Smooth muscle cell (in vitro differentiated cells): Measurements from ENCODE around the gene DLX5. TPM values are rescaled to one million over a fixed set of nuclear protein-coding genes. Genes with fewer than 3 reads are reported as not detected.

ENCODE experiments used
- DNase-seq: peaks from one replicate; lab custom pipeline; 2025; ENCODE audit not compliant: unreplicated experiment; lab: John Stamatoyannopoulos, UW
- H2AFZ ChIP-seq: fragments of 200-600 bp; sonication (generic); 2 replicates; pipeline ENCODE4 v1.6.0; 2016; ENCODE audit warnings: antibody characterized with exemption, low read depth, mild to moderate bottlenecking
- H3F3A ChIP-seq: fragments of 200-600 bp; sonication (generic); 2 replicates; pipeline ENCODE4 v1.6.0; 2017; ENCODE audit warnings: antibody characterized with exemption, low read depth
- H3K27ac ChIP-seq: fragments of 200-600 bp; sonication (generic); 2 replicates; pipeline ENCODE4 v1.5.1; 2016; ENCODE audit warnings: low read depth, mild to moderate bottlenecking
- H3K27me3 ChIP-seq: fragments of 200-600 bp; sonication (generic); 2 replicates; pipeline ENCODE4 v1.6.1; 2016; ENCODE audit warnings: low read depth, mild to moderate bottlenecking
- H3K36me3 ChIP-seq: fragments of 200-600 bp; sonication (generic); 2 replicates; pipeline ENCODE4 v1.5.1; 2016; ENCODE audit warnings: low read depth
- H3K4me1 ChIP-seq: fragments of 200-600 bp; sonication (generic); 2 replicates; pipeline ENCODE4 v1.5.1; 2016; ENCODE audit warnings: low read depth
- H3K4me2 ChIP-seq: fragments of 200-600 bp; sonication (generic); 2 replicates; pipeline ENCODE4 v1.6.0; 2016; ENCODE audit warnings: mild to moderate bottlenecking
- H3K4me3 ChIP-seq: fragments of 200-600 bp; sonication (generic); 2 replicates; pipeline ENCODE4 v1.5.1; 2016; ENCODE audit warnings: mild to moderate bottlenecking
- H3K79me2 ChIP-seq: fragments of 200-600 bp; sonication (generic); 2 replicates; pipeline ENCODE4 v1.6.0; 2016; ENCODE audit warnings: low read depth, mild to moderate bottlenecking
- H3K9ac ChIP-seq: fragments of 200-600 bp; sonication (generic); 2 replicates; pipeline ENCODE4 v1.6.0; 2016; ENCODE audit warnings: low read depth
- H3K9me3 ChIP-seq: fragments of 200-600 bp; sonication (generic); replicated peaks from 2 replicates; pipeline ENCODE4 v1.5.1; 2016; ENCODE audit warnings: low read depth
- H4K20me1 ChIP-seq: fragments of 200-600 bp; sonication (generic); 2 replicates; pipeline ENCODE4 v1.6.0; 2016; ENCODE audit warnings: low read depth
- CTCF ChIP-seq: fragments of 200-600 bp; sonication (generic); IDR thresholded peaks from 2 replicates; pipeline ENCODE4 v1.5.1; 2017; ENCODE audit warnings: borderline replicate concordance, mild to moderate bottlenecking, antibody characterized with exemption; ENCODE audit not compliant: insufficient read depth, poor library complexity, severe bottlenecking
- WGBS: methylation state at CpG from one replicate; pipeline ENCODE4 v1.1.7; 2016; ENCODE audit warnings: low lambda C conversion rate; 5-methylcytosine and 5-hydroxymethylcytosine counted together
- polyA plus RNA-seq: library from polyadenylated mRNA; unstranded; fragments of >200 nt; fragmentation: Nextera tagmentation; extraction: Ambion mirVana; gene quantifications from 2 replicates; pipeline ENCODE4 v1.2.1, GENCODE V29; 2016
- total RNA-seq: library from RNA; depleted of rRNA; stranded (reverse); fragments of >200 nt; gene quantifications from 2 replicates; pipeline ENCODE4 v1.2.3, GENCODE V29; 2014

Gene DLX5
- total and polyA plus RNA-seq, 2 experiments from 2014 or later: 3.5 to 4.3 TPM

GRCh38 chr7:97022491-97023306 is 1.9 kb downstream of the DLX5 start:
- H2AFZ ChIP-seq: peak overlapping the region; percentile 59
- no peaks in the 10 kb centered on the region for H3K36me3 ChIP-seq
- peak overlapping the region; percentile 64 for H3K4me3 ChIP-seq
- H3K4me2 ChIP-seq: peak overlapping the region; percentile 92
- peak overlapping the region; percentile 55 for H3K27ac ChIP-seq
- no peaks in the 10 kb centered on the region for H3K79me2 ChIP-seq
- no peak for TF ChIP-seq CTCF
- H3K9ac ChIP-seq: peak overlapping the region; percentile 17
- 1% methylated on average over 35 of the region's 35 CpGs for WGBS
- H3K27me3 ChIP-seq: peaks cover 68% of the 10 kb centered on the region
- peaks cover 26% of the 10 kb centered on the region for H3F3A ChIP-seq
- H3K9me3 ChIP-seq: no peaks in the 10 kb centered on the region
- H4K20me1 ChIP-seq: peaks cover 4% of the 10 kb centered on the region
- H3K4me1 ChIP-seq: peaks cover 46% of the 10 kb centered on the region
- DNase-seq: no peak

GRCh38 chr7:97021747-97022490 is 2.7 kb downstream of the DLX5 start:
- Histone ChIP-seq H3K79me2 (no peaks in the 10 kb centered on the region), H3F3A (peaks cover 19% of the 10 kb centered on the region), H2AFZ (peak overlapping the region; percentile 59), H3K27ac (peak overlapping the region; percentile 55), H3K27me3 (peaks cover 75% of the 10 kb centered on the region), H3K4me3 (peak overlapping the region; percentile 64), H3K9me3 (no peaks in the 10 kb centered on the region), H3K36me3 (no peaks in the 10 kb centered on the region), H3K9ac (peak overlapping the region; percentile 9), H4K20me1 (peaks cover 4% of the 10 kb centered on the region), H3K4me2 (peak overlapping the region; percentile 92), H3K4me1 (peaks cover 47% of the 10 kb centered on the region)
- DNase-seq: no peak
- no peak for TF ChIP-seq CTCF
- WGBS: 5% methylated on average over 39 of the region's 39 CpGs

- Histone ChIP-seq H3K36me3 (no peaks in the 10 kb centered on the region), H3F3A (peaks cover 15% of the 10 kb centered on the region), H3K27me3 (peaks cover 77% of the 10 kb centered on the region), H2AFZ (peak overlapping the region; percentile 59), H3K79me2 (no peaks in the 10 kb centered on the region), H3K4me1 (peaks cover 48% of the 10 kb centered on the region), H4K20me1 (peaks cover 4% of the 10 kb centered on the region), H3K4me2 (peak overlapping the region; percentile 92), H3K4me3 (peak overlapping the region; percentile 64), H3K9me3 (no peaks in the 10 kb centered on the region), H3K9ac (peak overlapping the region; percentile 9), H3K27ac (peak overlapping the region; percentile 55)
- TF ChIP-seq CTCF: no peak
- 7% methylated on average over 53 of the region's 67 CpGs for WGBS
- no peak for DNase-seq
Measured at GRCh38 chr7:97020996-97021746, 3.5 kb downstream of the DLX5 start.
